HEK293 (cell line): ENCODE data around the gene R3HDM2.

ENCODE experiments used
- BCL11B ChIP-seq: fragments of 450-650 bp; formaldehyde crosslinking; IDR thresholded peaks from 2 replicates; pipeline ENCODE4 v1.5.1; 2016; ENCODE audit warnings: low read depth, missing biosample characterization, missing genetic modification characterization
- GLI2 ChIP-seq: fragments of 450-650 bp; formaldehyde crosslinking; IDR thresholded peaks from 2 replicates; pipeline ENCODE4; 2017; ENCODE audit warnings: missing biosample characterization, missing genetic modification characterization, low read depth, borderline replicate concordance
- KLF1 ChIP-seq: fragments of 450-650 bp; formaldehyde crosslinking; IDR thresholded peaks from 2 replicates; pipeline ENCODE4 v1.5.1; 2016; ENCODE audit warnings: missing biosample characterization, missing genetic modification characterization
- SP7 ChIP-seq: fragments of 450-650 bp; formaldehyde crosslinking; IDR thresholded peaks from 2 replicates; pipeline ENCODE4 v1.5.1; 2016; ENCODE audit warnings: missing biosample characterization, missing genetic modification characterization
- YY2 ChIP-seq: fragments of 450-650 bp; formaldehyde crosslinking; IDR thresholded peaks from 2 replicates; pipeline ENCODE4 v1.5.1; 2016; ENCODE audit warnings: missing biosample characterization, missing genetic modification characterization
- ZBTB1 ChIP-seq: fragments of 450-650 bp; formaldehyde crosslinking; IDR thresholded peaks from 2 replicates; pipeline ENCODE4 v1.5.1; 2016; ENCODE audit warnings: missing biosample characterization, missing genetic modification characterization
- ZBTB21 ChIP-seq: fragments of 450-650 bp; formaldehyde crosslinking; IDR thresholded peaks from 2 replicates; pipeline ENCODE4 v1.5.1; 2017; ENCODE audit warnings: missing biosample characterization, missing genetic modification characterization
- ZBTB48 ChIP-seq: fragments of 450-650 bp; formaldehyde crosslinking; IDR thresholded peaks from 2 replicates; pipeline ENCODE4 v1.5.1; 2016; ENCODE audit warnings: missing biosample characterization, missing genetic modification characterization
- ZNF112 ChIP-seq: fragments of 450-650 bp; formaldehyde crosslinking; IDR thresholded peaks from 2 replicates; pipeline ENCODE4 v1.5.0; 2017; ENCODE audit warnings: missing biosample characterization, missing genetic modification characterization
- ZNF121 ChIP-seq: fragments of 450-650 bp; formaldehyde crosslinking; IDR thresholded peaks from 2 replicates; pipeline ENCODE4 v1.5.1; 2016; ENCODE audit warnings: missing biosample characterization, missing genetic modification characterization
- ZNF155 ChIP-seq: fragments of 450-650 bp; formaldehyde crosslinking; IDR thresholded peaks from 2 replicates; pipeline ENCODE4 v1.5.1; 2016; ENCODE audit warnings: missing biosample characterization, missing genetic modification characterization
- ZNF175 ChIP-seq: fragments of 450-650 bp; formaldehyde crosslinking; IDR thresholded peaks from 2 replicates; pipeline ENCODE4 v1.5.1; 2016; ENCODE audit warnings: missing biosample characterization, missing genetic modification characterization
- ZNF221 ChIP-seq: fragments of 450-650 bp; formaldehyde crosslinking; IDR thresholded peaks from 2 replicates; pipeline ENCODE4 v1.5.1; 2017; ENCODE audit warnings: missing biosample characterization, missing genetic modification characterization, borderline replicate concordance
- ZNF266 ChIP-seq: fragments of 450-650 bp; formaldehyde crosslinking; IDR thresholded peaks from 2 replicates; pipeline ENCODE4 v1.5.1; 2016; ENCODE audit warnings: missing biosample characterization, missing genetic modification characterization, low read depth
- ZNF366 ChIP-seq: fragments of 450-650 bp; formaldehyde crosslinking; conservative IDR thresholded peaks from 2 replicates; pipeline ENCODE4 v1.5.1; 2016; ENCODE audit warnings: missing biosample characterization, missing genetic modification characterization
- ZNF585B ChIP-seq: fragments of 450-650 bp; formaldehyde crosslinking; IDR thresholded peaks from 2 replicates; pipeline ENCODE4 v1.5.1; 2016; ENCODE audit warnings: missing biosample characterization, missing genetic modification characterization
- ZNF623 ChIP-seq: fragments of 450-650 bp; formaldehyde crosslinking; IDR thresholded peaks from 2 replicates; pipeline ENCODE4 v1.5.1; 2016; ENCODE audit warnings: missing biosample characterization, missing genetic modification characterization
- ZNF629 ChIP-seq: fragments of 450-650 bp; formaldehyde crosslinking; IDR thresholded peaks from 2 replicates; pipeline ENCODE4 v1.5.1; 2017; ENCODE audit warnings: missing biosample characterization, missing genetic modification characterization
- ZNF776 ChIP-seq: fragments of 450-650 bp; formaldehyde crosslinking; IDR thresholded peaks from 2 replicates; pipeline ENCODE4 v1.5.0; 2017; ENCODE audit warnings: missing biosample characterization, missing genetic modification characterization, borderline replicate concordance
- ZNF830 ChIP-seq: fragments of 450-650 bp; IDR thresholded peaks from 2 replicates; pipeline ENCODE4 v1.5.0; 2018; ENCODE audit warnings: missing biosample characterization, missing genetic modification characterization, low read depth, mild to moderate bottlenecking, moderate library complexity
- ZNF843 ChIP-seq: fragments of 450-650 bp; formaldehyde crosslinking; IDR thresholded peaks from 2 replicates; pipeline ENCODE4 v1.5.1; 2016; ENCODE audit warnings: missing biosample characterization, missing genetic modification characterization
- ZSCAN23 ChIP-seq: fragments of 450-650 bp; formaldehyde crosslinking; IDR thresholded peaks from 2 replicates; pipeline ENCODE4 v1.5.1; 2016; ENCODE audit warnings: missing biosample characterization, missing genetic modification characterization
- ZSCAN30 ChIP-seq: fragments of 450-650 bp; IDR thresholded peaks from 2 replicates; pipeline ENCODE4 v1.5.1; 2018; ENCODE audit warnings: missing biosample characterization, mild to moderate bottlenecking, missing genetic modification characterization, moderate library complexity
- TF ChIP-seq, protein P1 (sequence below): fragments of 450-650 bp; formaldehyde crosslinking; IDR thresholded peaks from 2 replicates; pipeline ENCODE4 v1.5.1; 2016; ENCODE audit warnings: missing biosample characterization, missing genetic modification characterization
- TF ChIP-seq, protein P2 (sequence below): fragments of 450-650 bp; formaldehyde crosslinking; IDR thresholded peaks from 2 replicates; pipeline ENCODE4 v1.5.1; 2016; ENCODE audit warnings: missing biosample characterization, missing genetic modification characterization
- TF ChIP-seq, protein P3 (sequence below): fragments of 450-650 bp; formaldehyde crosslinking; IDR thresholded peaks from 2 replicates; pipeline ENCODE4 v1.5.1; 2016; ENCODE audit warnings: missing biosample characterization, missing genetic modification characterization
- TF ChIP-seq, protein P4 (sequence below): fragments of 450-650 bp; formaldehyde crosslinking; IDR thresholded peaks from 2 replicates; pipeline ENCODE4 v1.5.1; 2016; ENCODE audit warnings: missing biosample characterization, missing genetic modification characterization, low read depth
- TF ChIP-seq, protein P5 (sequence below): fragments of 450-650 bp; formaldehyde crosslinking; IDR thresholded peaks from 2 replicates; pipeline ENCODE4 v1.5.1; 2016; ENCODE audit warnings: missing biosample characterization, missing genetic modification characterization
- TF ChIP-seq, protein P6 (sequence below): fragments of 450-650 bp; formaldehyde crosslinking; IDR thresholded peaks from 2 replicates; pipeline ENCODE4 v1.5.1; 2016; ENCODE audit warnings: missing biosample characterization, missing genetic modification characterization
- TF ChIP-seq, protein P7 (sequence below): fragments of 450-650 bp; formaldehyde crosslinking; IDR thresholded peaks from 2 replicates; pipeline ENCODE4 v1.5.1; 2016; ENCODE audit warnings: missing biosample characterization, missing genetic modification characterization

The R3HDM2 gene

DNA sequence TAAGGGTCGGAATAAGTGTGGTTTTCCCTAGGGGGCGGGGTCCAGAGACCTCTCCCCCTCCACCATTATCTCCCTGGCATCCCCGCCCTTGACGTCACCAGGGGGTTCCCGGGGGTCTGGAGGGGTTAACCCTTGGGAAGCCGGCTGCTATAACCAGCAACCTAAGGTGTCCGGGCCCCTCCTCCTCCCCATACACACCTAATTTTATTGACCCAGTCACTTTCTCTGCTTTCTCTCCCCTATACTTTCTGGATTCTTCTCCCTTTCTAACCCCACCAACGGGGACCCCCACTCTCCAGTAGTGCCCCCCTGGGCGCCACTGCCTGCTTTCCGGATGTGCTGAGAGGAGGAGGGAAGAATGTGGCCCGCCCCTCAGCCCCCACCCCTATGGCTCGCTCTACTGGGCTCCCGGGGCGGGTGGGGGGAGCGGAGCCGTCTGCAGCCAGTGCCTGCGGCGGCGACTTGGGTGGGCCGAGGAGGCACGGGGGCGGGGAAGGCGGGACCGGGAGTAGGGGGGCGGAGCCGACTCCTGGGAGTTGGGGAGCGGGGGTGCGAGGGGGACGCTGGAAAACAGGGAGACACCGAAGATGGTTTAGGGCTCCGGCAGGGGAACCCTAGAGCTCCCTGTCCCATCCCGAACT lies 30.6 kb upstream of the R3HDM2 start (continued):
- TF ChIP-seq, protein P1, sequence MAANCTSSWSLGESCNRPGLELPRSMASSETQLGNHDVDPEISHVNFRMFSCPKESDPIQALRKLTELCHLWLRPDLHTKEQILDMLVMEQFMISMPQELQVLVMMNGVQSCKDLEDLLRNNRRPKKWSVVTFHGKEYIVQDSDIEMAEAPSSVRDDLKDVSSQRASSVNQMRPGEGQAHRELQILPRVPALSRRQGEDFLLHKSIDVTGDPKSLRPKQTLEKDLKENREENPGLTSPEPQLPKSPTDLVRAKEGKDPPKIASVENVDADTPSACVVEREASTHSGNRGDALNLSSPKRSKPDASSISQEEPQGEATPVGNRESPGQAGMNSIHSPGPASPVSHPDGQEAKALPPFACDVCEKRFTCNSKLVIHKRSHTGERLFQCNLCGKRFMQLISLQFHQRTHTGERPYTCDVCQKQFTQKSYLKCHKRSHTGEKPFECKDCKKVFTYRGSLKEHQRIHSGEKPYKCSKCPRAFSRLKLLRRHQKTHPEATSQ (tag by site-specific recombination), result no peak
- peak; percentile 88 for TF ChIP-seq ZBTB21
- TF ChIP-seq ZNF843 (tag by site-specific recombination), result no peak
- no peak; the same call in 1 of the 2 replicates for TF ChIP-seq ZNF366 (tag by site-specific recombination)
- TF ChIP-seq ZNF585B (tag by site-specific recombination), result no peak
- TF ChIP-seq ZNF112, result no peak
- TF ChIP-seq, protein P2, sequence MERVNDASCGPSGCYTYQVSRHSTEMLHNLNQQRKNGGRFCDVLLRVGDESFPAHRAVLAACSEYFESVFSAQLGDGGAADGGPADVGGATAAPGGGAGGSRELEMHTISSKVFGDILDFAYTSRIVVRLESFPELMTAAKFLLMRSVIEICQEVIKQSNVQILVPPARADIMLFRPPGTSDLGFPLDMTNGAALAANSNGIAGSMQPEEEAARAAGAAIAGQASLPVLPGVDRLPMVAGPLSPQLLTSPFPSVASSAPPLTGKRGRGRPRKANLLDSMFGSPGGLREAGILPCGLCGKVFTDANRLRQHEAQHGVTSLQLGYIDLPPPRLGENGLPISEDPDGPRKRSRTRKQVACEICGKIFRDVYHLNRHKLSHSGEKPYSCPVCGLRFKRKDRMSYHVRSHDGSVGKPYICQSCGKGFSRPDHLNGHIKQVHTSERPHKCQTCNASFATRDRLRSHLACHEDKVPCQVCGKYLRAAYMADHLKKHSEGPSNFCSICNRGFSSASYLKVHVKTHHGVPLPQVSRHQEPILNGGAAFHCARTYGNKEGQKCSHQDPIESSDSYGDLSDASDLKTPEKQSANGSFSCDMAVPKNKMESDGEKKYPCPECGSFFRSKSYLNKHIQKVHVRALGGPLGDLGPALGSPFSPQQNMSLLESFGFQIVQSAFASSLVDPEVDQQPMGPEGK, result peak; percentile 97
- no peak for TF ChIP-seq ZNF830
- TF ChIP-seq YY2 (tag by site-specific recombination), result no peak
- peak; percentile 75 for TF ChIP-seq SP7 (tag by site-specific recombination)
- no peak for TF ChIP-seq ZNF121
- TF ChIP-seq ZSCAN23 (tag by site-specific recombination), result no peak
- no peak for TF ChIP-seq ZNF221 (tag by site-specific recombination)
- no peak for TF ChIP-seq ZBTB1 (tag by site-specific recombination)
- no peak for TF ChIP-seq ZSCAN30 (tag by site-specific recombination)
- TF ChIP-seq KLF1 (tag by site-specific recombination), result peak; percentile 75
- TF ChIP-seq, protein P3, sequence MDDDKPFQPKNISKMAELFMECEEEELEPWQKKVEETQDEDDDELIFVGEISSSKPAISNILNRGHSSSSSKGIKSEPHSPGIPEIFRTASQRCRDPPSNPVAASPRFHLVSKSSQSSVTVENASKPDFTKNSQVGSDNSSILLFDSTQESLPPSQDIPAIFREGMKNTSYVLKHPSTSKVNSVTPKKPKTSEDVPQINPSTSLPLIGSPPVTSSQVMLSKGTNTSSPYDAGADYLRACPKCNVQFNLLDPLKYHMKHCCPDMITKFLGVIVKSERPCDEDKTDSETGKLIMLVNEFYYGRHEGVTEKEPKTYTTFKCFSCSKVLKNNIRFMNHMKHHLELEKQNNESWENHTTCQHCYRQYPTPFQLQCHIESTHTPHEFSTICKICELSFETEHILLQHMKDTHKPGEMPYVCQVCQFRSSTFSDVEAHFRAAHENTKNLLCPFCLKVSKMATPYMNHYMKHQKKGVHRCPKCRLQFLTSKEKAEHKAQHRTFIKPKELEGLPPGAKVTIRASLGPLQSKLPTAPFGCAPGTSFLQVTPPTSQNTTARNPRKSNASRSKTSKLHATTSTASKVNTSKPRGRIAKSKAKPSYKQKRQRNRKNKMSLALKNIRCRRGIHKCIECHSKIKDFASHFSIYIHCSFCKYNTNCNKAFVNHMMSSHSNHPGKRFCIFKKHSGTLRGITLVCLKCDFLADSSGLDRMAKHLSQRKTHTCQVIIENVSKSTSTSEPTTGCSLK (tag by site-specific recombination), result no peak
- TF ChIP-seq GLI2 (tag by site-specific recombination), result no peak
- no peak for TF ChIP-seq ZNF776 (tag by site-specific recombination)
- TF ChIP-seq ZNF629 (tag by site-specific recombination), result peak; percentile 83
- TF ChIP-seq, protein P4, sequence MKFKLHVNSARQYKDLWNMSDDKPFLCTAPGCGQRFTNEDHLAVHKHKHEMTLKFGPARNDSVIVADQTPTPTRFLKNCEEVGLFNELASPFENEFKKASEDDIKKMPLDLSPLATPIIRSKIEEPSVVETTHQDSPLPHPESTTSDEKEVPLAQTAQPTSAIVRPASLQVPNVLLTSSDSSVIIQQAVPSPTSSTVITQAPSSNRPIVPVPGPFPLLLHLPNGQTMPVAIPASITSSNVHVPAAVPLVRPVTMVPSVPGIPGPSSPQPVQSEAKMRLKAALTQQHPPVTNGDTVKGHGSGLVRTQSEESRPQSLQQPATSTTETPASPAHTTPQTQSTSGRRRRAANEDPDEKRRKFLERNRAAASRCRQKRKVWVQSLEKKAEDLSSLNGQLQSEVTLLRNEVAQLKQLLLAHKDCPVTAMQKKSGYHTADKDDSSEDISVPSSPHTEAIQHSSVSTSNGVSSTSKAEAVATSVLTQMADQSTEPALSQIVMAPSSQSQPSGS (tag by site-specific recombination), result peak; percentile 79
- no peak for TF ChIP-seq ZNF155
- no peak for TF ChIP-seq ZNF175 (tag by site-specific recombination)
- TF ChIP-seq, protein P5, sequence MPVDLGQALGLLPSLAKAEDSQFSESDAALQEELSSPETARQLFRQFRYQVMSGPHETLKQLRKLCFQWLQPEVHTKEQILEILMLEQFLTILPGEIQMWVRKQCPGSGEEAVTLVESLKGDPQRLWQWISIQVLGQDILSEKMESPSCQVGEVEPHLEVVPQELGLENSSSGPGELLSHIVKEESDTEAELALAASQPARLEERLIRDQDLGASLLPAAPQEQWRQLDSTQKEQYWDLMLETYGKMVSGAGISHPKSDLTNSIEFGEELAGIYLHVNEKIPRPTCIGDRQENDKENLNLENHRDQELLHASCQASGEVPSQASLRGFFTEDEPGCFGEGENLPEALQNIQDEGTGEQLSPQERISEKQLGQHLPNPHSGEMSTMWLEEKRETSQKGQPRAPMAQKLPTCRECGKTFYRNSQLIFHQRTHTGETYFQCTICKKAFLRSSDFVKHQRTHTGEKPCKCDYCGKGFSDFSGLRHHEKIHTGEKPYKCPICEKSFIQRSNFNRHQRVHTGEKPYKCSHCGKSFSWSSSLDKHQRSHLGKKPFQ (tag by site-specific recombination), result 0 out of 2 replicates have a peak, but pooled peaks have one; percentile 29
- TF ChIP-seq BCL11B, result no peak; the same call in 1 of the 2 replicates
- no peak for TF ChIP-seq ZNF266 (tag by site-specific recombination)
- TF ChIP-seq ZBTB48, result peak; percentile 57
- TF ChIP-seq, protein P6, sequence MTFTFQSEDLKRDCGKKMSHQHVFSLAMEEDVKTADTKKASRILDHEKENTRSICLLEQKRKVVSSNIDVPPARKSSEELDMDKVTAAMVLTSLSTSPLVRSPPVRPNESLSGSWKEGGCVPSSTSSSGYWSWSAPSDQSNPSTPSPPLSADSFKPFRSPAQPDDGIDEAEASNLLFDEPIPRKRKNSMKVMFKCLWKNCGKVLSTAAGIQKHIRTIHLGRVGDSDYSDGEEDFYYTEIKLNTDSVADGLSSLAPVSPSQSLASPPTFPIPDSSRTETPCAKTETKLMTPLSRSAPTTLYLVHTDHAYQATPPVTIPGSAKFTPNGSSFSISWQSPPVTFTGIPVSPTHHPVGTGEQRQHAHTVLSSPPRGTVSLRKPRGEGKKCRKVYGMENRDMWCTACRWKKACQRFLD (tag by site-specific recombination), result no peak
- no peak for TF ChIP-seq ZNF623 (tag by site-specific recombination)
- TF ChIP-seq, protein P7, sequence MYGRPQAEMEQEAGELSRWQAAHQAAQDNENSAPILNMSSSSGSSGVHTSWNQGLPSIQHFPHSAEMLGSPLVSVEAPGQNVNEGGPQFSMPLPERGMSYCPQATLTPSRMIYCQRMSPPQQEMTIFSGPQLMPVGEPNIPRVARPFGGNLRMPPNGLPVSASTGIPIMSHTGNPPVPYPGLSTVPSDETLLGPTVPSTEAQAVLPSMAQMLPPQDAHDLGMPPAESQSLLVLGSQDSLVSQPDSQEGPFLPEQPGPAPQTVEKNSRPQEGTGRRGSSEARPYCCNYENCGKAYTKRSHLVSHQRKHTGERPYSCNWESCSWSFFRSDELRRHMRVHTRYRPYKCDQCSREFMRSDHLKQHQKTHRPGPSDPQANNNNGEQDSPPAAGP (tag by site-specific recombination), result peak; percentile 59; the same call in 1 of the 2 replicates
